GM18951 (cell line): ENCODE measurements around the gene CIAPIN1.

Source experiments
- POLR2A ChIP-seq: IDR thresholded peaks from 4 replicates; pipeline ENCODE4 v1.6.1; 2011; ENCODE audit warnings: mild to moderate bottlenecking; ENCODE audit not compliant: insufficient read length, insufficient read depth; ENCODE audit errors: extremely low read depth
- in situ Hi-C: fragments of 300-500 bp; cut with MboI; formaldehyde crosslinking; loops from one replicate; pipeline ENCODE4 v1.12.0; 2022; ENCODE audit warnings: low sequenced_read_pairs, mixed read lengths, inconsistent platforms; ENCODE audit not compliant: unreplicated experiment

The CIAPIN1 gene

GRCh38 chr16:57480754-57481230 lies 33.6 kb upstream of the CIAPIN1 start:
- no peak for TF ChIP-seq POLR2A
- in situ Hi-C loops = no loop called here

GRCh38 chr16:57479976-57480753 lies 33.0 kb upstream of the CIAPIN1 start:
- in situ Hi-C loops = no loop called here
- TF ChIP-seq POLR2A = no peak

GRCh38 chr16:57479205-57479975 lies 32.2 kb upstream of the CIAPIN1 start:
- in situ Hi-C loops = no loop called here
- TF ChIP-seq POLR2A = no peak

GRCh38 chr16:57478396-57479204 lies 31.4 kb upstream of the CIAPIN1 start:
- in situ Hi-C loops = no loop called here
- no peak for TF ChIP-seq POLR2A

GRCh38 chr16:57477531-57478202 lies 30.5 kb upstream of the CIAPIN1 start:
- in situ Hi-C loops = no loop called here
- no peak for TF ChIP-seq POLR2A

GRCh38 chr16:57476546-57477410 lies 29.6 kb upstream of the CIAPIN1 start:
- TF ChIP-seq POLR2A = no peak
- in situ Hi-C loops = no loop called here

- TF ChIP-seq POLR2A = no peak
- in situ Hi-C loops = no loop called here
Observed at GRCh38 chr16:57475711-57476339, 28.6 kb upstream of the CIAPIN1 start.

- in situ Hi-C loops = no loop called here
- TF ChIP-seq POLR2A = no peak
Observed at GRCh38 chr16:57474671-57475661, 27.8 kb upstream of the CIAPIN1 start.

GRCh38 chr16:57473906-57474305 lies 26.7 kb upstream of the CIAPIN1 start:
- TF ChIP-seq POLR2A = no peak

GRCh38 chr16:57473176-57473840 lies 26.1 kb upstream of the CIAPIN1 start:
- peak; percentile 23 for TF ChIP-seq POLR2A
- in situ Hi-C loops = no loop called here

More at GRCh38 chr16:57473906-57474305, 26.7 kb upstream of the CIAPIN1 start:
- in situ Hi-C loops = no loop called here
